Keratinocyte (primary cell): ENCODE results near the gene PRR18. TPM values are rescaled to one million over a fixed set of nuclear protein-coding genes. Genes with fewer than 3 reads are reported as not detected.

Experiments
- DNase-seq: peaks from one replicate; pipeline ENCODE4 v3.0.0-alpha.2; 2011; ENCODE audit warnings: low read depth, missing footprints, low spot score
- FAIRE-seq: peaks from 2 replicates; lab custom pipeline; 2011; peaks lifted over from hg19 to GRCh38; lab: Jason Lieb, UNC
- H2AFZ ChIP-seq: 2 replicates; pipeline ENCODE4 v1.6.0; 2012; ENCODE audit warnings: low read length, control low read depth, inconsistent platforms; ENCODE audit not compliant: control insufficient read depth
- H3K27ac ChIP-seq: 2 replicates; pipeline ENCODE4 v1.5.1; 2011; ENCODE audit warnings: low read length; ENCODE audit not compliant: control insufficient read depth, insufficient read depth
- H3K27me3 ChIP-seq: 3 replicates; pipeline ENCODE4 v1.6.0; 2011; ENCODE audit warnings: low read length; ENCODE audit not compliant: control insufficient read depth, insufficient read depth; ENCODE audit errors: extremely low read depth
- H3K36me3 ChIP-seq, 2 experiments: 2 replicates in 1 of 2; 3 replicates in 1 of 2; pipeline ENCODE4 v1.5.1; 2011; ENCODE audit warnings: low read length in 2 of 2, mild to moderate bottlenecking in 1 of 2; ENCODE audit not compliant: control insufficient read depth in 2 of 2, insufficient read depth in 2 of 2; ENCODE audit errors: extremely low read depth in 1 of 2
- H3K4me1 ChIP-seq: 3 replicates; pipeline ENCODE4 v1.5.1; 2011; ENCODE audit warnings: low read length; ENCODE audit not compliant: control insufficient read depth, insufficient read depth; ENCODE audit errors: extremely low read depth
- H3K4me2 ChIP-seq: 3 replicates; pipeline ENCODE4 v1.6.0; 2011; ENCODE audit warnings: low read depth, low read length; ENCODE audit not compliant: control insufficient read depth, insufficient read depth; ENCODE audit errors: extremely low read depth
- H3K4me3 ChIP-seq, 3 experiments: fragments of 200-600 bp in 1 of 3; sonication (generic) in 1 of 3; 2 replicates in 2 of 3; 3 replicates in 1 of 3; pipeline ENCODE4 v1.5.1; 2011 to 2016; ENCODE audit warnings: low read length in 3 of 3, mild to moderate bottlenecking in 3 of 3, control low read depth in 2 of 3, inconsistent platforms in 1 of 3, low read depth in 1 of 3, mixed read lengths in 1 of 3, mixed run types in 1 of 3, moderate library complexity in 1 of 3; ENCODE audit not compliant: control insufficient read depth in 2 of 3, insufficient read depth in 2 of 3; ENCODE audit errors: extremely low read depth in 1 of 3
- H3K79me2 ChIP-seq: 2 replicates; pipeline ENCODE4 v1.6.0; 2012; ENCODE audit warnings: low read length; ENCODE audit not compliant: control insufficient read depth, insufficient read depth
- H3K9ac ChIP-seq: 3 replicates; pipeline ENCODE4 v1.6.0; 2011; ENCODE audit warnings: low read length; ENCODE audit not compliant: control insufficient read depth, insufficient read depth; ENCODE audit errors: extremely low read depth
- H3K9me1 ChIP-seq: 3 replicates; pipeline ENCODE4 v1.6.0; 2011; ENCODE audit warnings: low read length; ENCODE audit not compliant: control insufficient read depth, insufficient read depth; ENCODE audit errors: extremely low read depth
- H3K9me3 ChIP-seq: 2 replicates; pipeline ENCODE4 v1.5.1; 2012; ENCODE audit warnings: low read depth, low read length; ENCODE audit not compliant: control insufficient read depth
- H4K20me1 ChIP-seq: 3 replicates; pipeline ENCODE4 v1.6.0; 2011; ENCODE audit warnings: low read length; ENCODE audit not compliant: control insufficient read depth, insufficient read depth; ENCODE audit errors: extremely low read depth
- CTCF ChIP-seq, 3 experiments: IDR thresholded peaks in 1 of 3; conservative IDR thresholded peaks in 1 of 3; optimal IDR thresholded peaks in 1 of 3; 2 replicates in 2 of 3; 3 replicates in 1 of 3; pipeline versions ENCODE3 to v1.5.1; 2011; ENCODE audit warnings: low read length in 3 of 3, mild to moderate bottlenecking in 3 of 3, moderate library complexity in 2 of 3, control low read depth in 1 of 3, inconsistent platforms in 1 of 3; ENCODE audit not compliant: insufficient read depth in 2 of 3; ENCODE audit errors: extremely low read depth in 1 of 3
- EZH2 ChIP-seq: IDR thresholded peaks from one replicate; pipeline ENCODE4 v1.6.1; 2012; ENCODE audit warnings: inconsistent platforms, mild to moderate bottlenecking, low read length, moderate library complexity
- dilution Hi-C: fragments of 300-500 bp; cut with MboI; formaldehyde crosslinking; loops from one replicate; pipeline ENCODE4 v1.7.0; 2020; ENCODE audit warnings: low sequenced_read_pairs; ENCODE audit not compliant: extremely low pct_ligation_motif_present
- polyA plus RNA-seq, 5 experiments: library from polyadenylated mRNA; depleted of rRNA in 3 of 5; stranded (reverse) in 3 of 5; stranded (forward) in 1 of 5; unstranded in 1 of 5; fragments of >200 nt; gene quantifications; 1 replicate in 1 of 5; 2 replicates in 3 of 5; 3 replicates in 1 of 5; pipeline versions ENCODE4 v1.2.1 to v1.2.3, GENCODE V29; 2011 to 2012; ENCODE audit warnings: missing spikeins in 2 of 5, low read depth in 1 of 5, low replicate concordance in 1 of 5

Gene PRR18
- polyA plus RNA-seq, 1 donor (not counting 4 experiments of a cell fraction or from before 2014, with no cell fraction given) = not detected

GRCh38 chr6:166278579-166279392, 29.4 kb downstream of the PRR18 start:
- H3K9me1 ChIP-seq = no peaks in the 10 kb centered on the region
- H4K20me1 ChIP-seq = no peaks in the 10 kb centered on the region
- no peaks in the 10 kb centered on the region for H3K4me1 ChIP-seq
- no peak for TF ChIP-seq CTCF (optimal IDR thresholded peaks at IDR 0.05 in 1 of 3, IDR thresholded peaks at IDR 0.05 in 1 of 3, conservative IDR thresholded peaks at IDR 0.05 in 1 of 3; ENCODE audit: extremely low read depth in 1 of 3, insufficient read depth in 2 of 3, low read length in 3 of 3)
- no peak for TF ChIP-seq EZH2
- H3K79me2 ChIP-seq = no peaks in the 10 kb centered on the region
- no peak overlapping the region for H2AFZ ChIP-seq
- no peaks in the 10 kb centered on the region for H3K27me3 ChIP-seq
- H3K9me3 ChIP-seq = no peaks in the 10 kb centered on the region
- H3K9ac ChIP-seq = no peak overlapping the region
- H3K36me3 ChIP-seq = no peaks in the 10 kb centered on the region
- no peak overlapping the region for H3K4me3 ChIP-seq
- DNase-seq (no peak), FAIRE-seq (no peak)
- no peak overlapping the region for H3K4me2 ChIP-seq
- dilution Hi-C loops = no loop called here
- no peak overlapping the region for H3K27ac ChIP-seq

- TF ChIP-seq EZH2 (no peak), CTCF (optimal IDR thresholded peaks at IDR 0.05 in 1 of 3, IDR thresholded peaks at IDR 0.05 in 1 of 3, conservative IDR thresholded peaks at IDR 0.05 in 1 of 3; ENCODE audit: extremely low read depth in 1 of 3, insufficient read depth in 2 of 3, low read length in 3 of 3) (no peak)
- H3K9me1 ChIP-seq = no peaks in the 10 kb centered on the region
- no peaks in the 10 kb centered on the region for H3K79me2 ChIP-seq
- H3K4me2 ChIP-seq = no peak overlapping the region
- H3K4me1 ChIP-seq = no peaks in the 10 kb centered on the region
- no peak overlapping the region for H3K27ac ChIP-seq
- no peaks in the 10 kb centered on the region for H3K36me3 ChIP-seq
- no peaks in the 10 kb centered on the region for H3K27me3 ChIP-seq
- no peaks in the 10 kb centered on the region for H4K20me1 ChIP-seq
- FAIRE-seq = no peak
- H2AFZ ChIP-seq = no peak overlapping the region
- no peaks in the 10 kb centered on the region for H3K9me3 ChIP-seq
- H3K4me3 ChIP-seq = no peak overlapping the region
- H3K9ac ChIP-seq = no peak overlapping the region
- dilution Hi-C loops = no loop called here
- DNase-seq = no peak
Observed at GRCh38 chr6:166277892-166278578, 30.2 kb downstream of the PRR18 start.
